ENCODE results near the gene CPEB2.

Gene CPEB2

DNA sequence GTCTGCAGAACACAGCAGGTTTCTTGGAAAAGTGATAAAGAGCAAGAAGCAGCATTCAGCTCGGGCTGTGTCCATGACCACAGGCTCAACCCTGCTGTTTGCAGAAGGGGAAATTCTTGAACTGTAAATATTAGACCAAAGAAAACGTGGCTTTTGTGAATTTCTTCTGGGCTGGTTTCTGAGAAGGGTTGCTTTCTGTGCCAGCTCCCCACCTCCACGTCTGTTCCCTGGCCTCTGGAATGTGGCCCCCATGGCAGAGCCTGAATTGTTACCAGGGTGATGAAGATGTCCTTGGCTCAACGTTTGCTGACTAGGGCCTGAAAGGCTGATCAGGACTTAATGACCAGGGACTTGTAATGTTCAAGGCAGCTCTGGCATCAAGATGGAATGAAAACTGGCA lies 116.0 kb downstream of the CPEB2 start:
- no peak for DNase-seq (ENCODE audit: low read depth)
